K562 (cell line): ENCODE data around the gene SH3BP5. TPM values are rescaled to one million over a fixed set of nuclear protein-coding genes. Genes with fewer than 3 reads are reported as not detected.

Source experiments
- BRCA1 ChIP-seq, 2 experiments: fragments of 450-650 bp in 1 of 2; sonication (generic) in 1 of 2; formaldehyde crosslinking in 1 of 2; IDR thresholded peaks; 2 replicates each; pipeline versions ENCODE4 v1.5.0 to v1.6.1; 2017 to 2020; ENCODE audit warnings: mild to moderate bottlenecking in 1 of 2, missing genetic modification reagents in 1 of 2
- CREB1 ChIP-seq, 2 experiments: sonication (generic) in 1 of 2; formaldehyde crosslinking in 1 of 2; IDR thresholded peaks; 2 replicates each; pipeline versions ENCODE4 v1.6.1 to v1.8.0; 2012 to 2022; ENCODE audit warnings: inconsistent platforms in 1 of 2, mild to moderate bottlenecking in 1 of 2, missing genetic modification reagents in 1 of 2, moderate library complexity in 1 of 2
- ELF2 ChIP-seq: fragments of 250-450 bp; sonication (Bioruptor Pico); IDR thresholded peaks from 2 replicates; pipeline ENCODE4 v1.5.0; 2021; ENCODE audit warnings: mild to moderate bottlenecking
- HDAC8 ChIP-seq: fragments of 450-650 bp; IDR thresholded peaks from 2 replicates; pipeline ENCODE4 v1.6.1; 2016; ENCODE audit warnings: mild to moderate bottlenecking, missing genetic modification characterization, moderate library complexity, missing compliant biosample characterization
- HNRNPL ChIP-seq: fragments of 200-400 bp; formaldehyde crosslinking; IDR thresholded peaks from 2 replicates; pipeline ENCODE4 v1.6.1; 2017; ENCODE audit warnings: low read depth, mild to moderate bottlenecking, low read length
- IRF9 ChIP-seq: fragments of 450-650 bp; IDR thresholded peaks from 2 replicates; pipeline ENCODE4 v1.6.1; 2016; ENCODE audit warnings: missing biosample characterization, missing genetic modification characterization
- MLLT1 ChIP-seq, 2 experiments: fragments of 450-650 bp; IDR thresholded peaks; 2 replicates each; pipeline ENCODE4 v1.6.1; 2016
- NELFE ChIP-seq: IDR thresholded peaks from 2 replicates; pipeline ENCODE4 v1.6.1; 2011; ENCODE audit warnings: mild to moderate bottlenecking; ENCODE audit not compliant: insufficient read depth, insufficient read length
- PHF8 ChIP-seq: fragments of 200-600 bp; sonication (generic); IDR thresholded peaks from 2 replicates; pipeline ENCODE4 v1.6.1; 2012; ENCODE audit warnings: mixed run types, mild to moderate bottlenecking, inconsistent platforms, low read length, moderate library complexity, borderline replicate concordance
- PTTG1 ChIP-seq: fragments of 450-650 bp; IDR thresholded peaks from 2 replicates; pipeline ENCODE4 v1.6.1; 2016; ENCODE audit warnings: low read depth, mild to moderate bottlenecking, missing genetic modification characterization, missing compliant biosample characterization
- THRAP3 ChIP-seq: fragments of 450-650 bp; IDR thresholded peaks from 2 replicates; pipeline ENCODE4 v1.6.1; 2016; ENCODE audit warnings: mild to moderate bottlenecking, inconsistent platforms, borderline replicate concordance
- ZNF174 ChIP-seq: fragments of 250-450 bp; sonication (Bioruptor Pico); IDR thresholded peaks from 2 replicates; pipeline ENCODE4 v1.4.0; 2020; ENCODE audit warnings: mild to moderate bottlenecking
- ZNF444 ChIP-seq: fragments of 250-450 bp; sonication (Bioruptor Pico); IDR thresholded peaks from 2 replicates; pipeline ENCODE4 v1.4.0; 2020; ENCODE audit warnings: mild to moderate bottlenecking, moderate library complexity
- polyA plus RNA-seq, 8 experiments: library from polyadenylated mRNA; depleted of rRNA in 4 of 8; stranded (reverse) in 5 of 8; unstranded in 3 of 8; fragments of >200 nt; fragmentation: Nextera tagmentation in 2 of 8; fragmentation: Illumina TruSeq in 1 of 8; extraction: Ambion mirVana in 2 of 8; extraction: Trizol in 1 of 8; gene quantifications; 2 replicates each; pipeline versions ENCODE4 v1.2.1 to v1.2.3, GENCODE V29; 2011 to 2014; ENCODE audit warnings: inconsistent platforms in 1 of 8, missing spikeins in 1 of 8
- total RNA-seq, 7 experiments: library from RNA; depleted of rRNA in 6 of 7; stranded (reverse); fragments of >200 nt in 6 of 7; fragmentation: Illumina TruSeq in 2 of 7; extraction: Trizol in 2 of 7; gene quantifications; 2 replicates each; pipeline versions ENCODE4 v1.2.1 to v1.2.3, GENCODE V29; 2011 to 2021; ENCODE audit warnings: low replicate concordance in 1 of 7
- TF ChIP-seq, protein P1 (sequence below): fragments of 250-450 bp; sonication (Bioruptor Pico); IDR thresholded peaks from 2 replicates; pipeline ENCODE4 v1.4.0; 2020
- TF ChIP-seq, protein P2 (sequence below): fragments of 450-650 bp; formaldehyde crosslinking; IDR thresholded peaks from 2 replicates; pipeline ENCODE4 v1.4.0; 2022; ENCODE audit warnings: missing genetic modification characterization

SH3BP5 gene
- total and polyA plus RNA-seq, 9 of the 15 experiments (the other 6 are each of a cell fraction or from before 2014, with no cell fraction given): 2.9 to 29.0 (median 14.9) TPM

- TF ChIP-seq BRCA1 (IDR thresholded peaks at IDR 0.05): no peak
- TF ChIP-seq BRCA1 (CRISPR knock-in tag; IDR thresholded peaks at IDR 0.05): no peak
- TF ChIP-seq, protein P1, sequence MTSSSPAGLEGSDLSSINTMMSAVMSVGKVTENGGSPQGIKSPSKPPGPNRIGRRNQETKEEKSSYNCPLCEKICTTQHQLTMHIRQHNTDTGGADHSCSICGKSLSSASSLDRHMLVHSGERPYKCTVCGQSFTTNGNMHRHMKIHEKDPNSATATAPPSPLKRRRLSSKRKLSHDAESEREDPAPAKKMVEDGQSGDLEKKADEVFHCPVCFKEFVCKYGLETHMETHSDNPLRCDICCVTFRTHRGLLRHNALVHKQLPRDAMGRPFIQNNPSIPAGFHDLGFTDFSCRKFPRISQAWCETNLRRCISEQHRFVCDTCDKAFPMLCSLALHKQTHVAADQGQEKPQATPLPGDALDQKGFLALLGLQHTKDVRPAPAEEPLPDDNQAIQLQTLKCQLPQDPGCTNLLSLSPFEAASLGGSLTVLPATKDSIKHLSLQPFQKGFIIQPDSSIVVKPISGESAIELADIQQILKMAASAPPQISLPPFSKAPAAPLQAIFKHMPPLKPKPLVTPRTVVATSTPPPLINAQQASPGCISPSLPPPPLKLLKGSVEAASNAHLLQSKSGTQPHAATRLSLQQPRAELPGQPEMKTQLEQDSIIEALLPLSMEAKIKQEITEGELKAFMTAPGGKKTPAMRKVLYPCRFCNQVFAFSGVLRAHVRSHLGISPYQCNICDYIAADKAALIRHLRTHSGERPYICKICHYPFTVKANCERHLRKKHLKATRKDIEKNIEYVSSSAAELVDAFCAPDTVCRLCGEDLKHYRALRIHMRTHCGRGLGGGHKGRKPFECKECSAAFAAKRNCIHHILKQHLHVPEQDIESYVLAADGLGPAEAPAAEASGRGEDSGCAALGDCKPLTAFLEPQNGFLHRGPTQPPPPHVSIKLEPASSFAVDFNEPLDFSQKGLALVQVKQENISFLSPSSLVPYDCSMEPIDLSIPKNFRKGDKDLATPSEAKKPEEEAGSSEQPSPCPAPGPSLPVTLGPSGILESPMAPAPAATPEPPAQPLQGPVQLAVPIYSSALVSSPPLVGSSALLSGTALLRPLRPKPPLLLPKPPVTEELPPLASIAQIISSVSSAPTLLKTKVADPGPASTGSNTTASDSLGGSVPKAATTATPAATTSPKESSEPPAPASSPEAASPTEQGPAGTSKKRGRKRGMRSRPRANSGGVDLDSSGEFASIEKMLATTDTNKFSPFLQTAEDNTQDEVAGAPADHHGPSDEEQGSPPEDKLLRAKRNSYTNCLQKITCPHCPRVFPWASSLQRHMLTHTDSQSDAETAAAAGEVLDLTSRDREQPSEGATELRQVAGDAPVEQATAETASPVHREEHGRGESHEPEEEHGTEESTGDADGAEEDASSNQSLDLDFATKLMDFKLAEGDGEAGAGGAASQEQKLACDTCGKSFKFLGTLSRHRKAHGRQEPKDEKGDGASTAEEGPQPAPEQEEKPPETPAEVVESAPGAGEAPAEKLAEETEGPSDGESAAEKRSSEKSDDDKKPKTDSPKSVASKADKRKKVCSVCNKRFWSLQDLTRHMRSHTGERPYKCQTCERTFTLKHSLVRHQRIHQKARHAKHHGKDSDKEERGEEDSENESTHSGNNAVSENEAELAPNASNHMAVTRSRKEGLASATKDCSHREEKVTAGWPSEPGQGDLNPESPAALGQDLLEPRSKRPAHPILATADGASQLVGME (CRISPR knock-in tag): 0 out of 2 replicates have a peak, but pooled peaks have one; percentile 71
- TF ChIP-seq THRAP3: 0 out of 2 replicates have a peak, but pooled peaks have one; percentile 20
- peak; percentile 68; the same call in 1 of the 2 replicates for TF ChIP-seq ZNF444 (CRISPR knock-in tag)
- TF ChIP-seq HNRNPL: no peak
- 0 out of 2 replicates have a peak, but pooled peaks have one; percentile 58 for TF ChIP-seq ELF2 (CRISPR knock-in tag)
- TF ChIP-seq, protein P2, sequence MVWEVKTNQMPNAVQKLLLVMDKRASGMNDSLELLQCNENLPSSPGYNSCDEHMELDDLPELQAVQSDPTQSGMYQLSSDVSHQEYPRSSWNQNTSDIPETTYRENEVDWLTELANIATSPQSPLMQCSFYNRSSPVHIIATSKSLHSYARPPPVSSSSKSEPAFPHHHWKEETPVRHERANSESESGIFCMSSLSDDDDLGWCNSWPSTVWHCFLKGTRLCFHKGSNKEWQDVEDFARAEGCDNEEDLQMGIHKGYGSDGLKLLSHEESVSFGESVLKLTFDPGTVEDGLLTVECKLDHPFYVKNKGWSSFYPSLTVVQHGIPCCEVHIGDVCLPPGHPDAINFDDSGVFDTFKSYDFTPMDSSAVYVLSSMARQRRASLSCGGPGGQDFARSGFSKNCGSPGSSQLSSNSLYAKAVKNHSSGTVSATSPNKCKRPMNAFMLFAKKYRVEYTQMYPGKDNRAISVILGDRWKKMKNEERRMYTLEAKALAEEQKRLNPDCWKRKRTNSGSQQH (CRISPR knock-in tag): no peak
- peak; percentile 83 for TF ChIP-seq IRF9 (tag)
- no peak for TF ChIP-seq PHF8
- TF ChIP-seq HDAC8: peak; percentile 93
- TF ChIP-seq MLLT1 (IDR thresholded peaks at IDR 0.05): no peak
- TF ChIP-seq CREB1 (IDR thresholded peaks at IDR 0.05): no peak
- TF ChIP-seq CREB1 (CRISPR knock-in tag; IDR thresholded peaks at IDR 0.05): no peak
- no peak for TF ChIP-seq NELFE
- no peak for TF ChIP-seq ZNF174 (CRISPR knock-in tag)
- peak; percentile 89 for TF ChIP-seq PTTG1 (tag)
Observed at GRCh38 chr3:15380980-15381890, 48.8 kb upstream of the SH3BP5 start (continued).
